Activated CD4-positive, alpha-beta memory T cell treated with anti-CD3 and anti-CD28 coated beads for 36 hours (primary cell): ENCODE results near the gene TUBB2A. TPM values are rescaled to one million over a fixed set of nuclear protein-coding genes. Genes with fewer than 3 reads are reported as not detected.
"Not testable (repeated sequence)": the region's sequence is repeated elsewhere in the genome, so short reads cannot be mapped to it uniquely, and the experiment has no call there.

Experiments used
- CTCF ChIA-PET: fragments of 350-600 bp; sonication (Branson Sonifier 250); formaldehyde crosslinking; loops from one replicate; lab custom pipeline; 2021; ENCODE audit warnings: antibody characterized with exemption, inconsistent platforms; lab: Charles Lee
- POLR2A ChIA-PET: fragments of 350-600 bp; sonication (Branson Sonifier 250); formaldehyde crosslinking; loops from one replicate; lab custom pipeline; 2021; ENCODE audit warnings: antibody characterized with exemption; lab: Charles Lee
- DNase-seq: peaks from one replicate; pipeline ENCODE4 v3.0.0-alpha.2; 2020
- H3K27ac Mint-ChIP-seq: one replicate; pipeline ENCODE4 v1.8.0; 2021; ENCODE audit warnings: mixed read lengths
- H3K27me3 Mint-ChIP-seq: one replicate; pipeline ENCODE4 v1.8.0; 2021; ENCODE audit warnings: mixed read lengths
- H3K36me3 Mint-ChIP-seq: one replicate; pipeline ENCODE4 v1.8.0; 2021; ENCODE audit warnings: mixed read lengths
- H3K4me1 Mint-ChIP-seq: one replicate; pipeline ENCODE4 v1.8.0; 2021; ENCODE audit warnings: low read depth, mixed read lengths
- H3K4me3 Mint-ChIP-seq: one replicate; pipeline ENCODE4 v1.8.0; 2021; ENCODE audit warnings: mild to moderate bottlenecking, mixed read lengths
- H3K9me3 Mint-ChIP-seq: one replicate; pipeline ENCODE4 v1.8.0; 2021; ENCODE audit warnings: mixed read lengths
- intact Hi-C: fragments of 100-400 bp; cut with micrococcal nuclease; formaldehyde crosslinking; loops from one replicate; pipeline ENCODE4 v1.15.1; 2023
- total RNA-seq, 2 experiments: library from RNA; stranded (reverse); gene quantifications; one replicate each; pipeline ENCODE4 v1.2.3, GENCODE V29; 2021

The TUBB2A gene
- total RNA-seq, 2 experiments from 2014 or later: 4.2 to 4.6 TPM

DNA sequence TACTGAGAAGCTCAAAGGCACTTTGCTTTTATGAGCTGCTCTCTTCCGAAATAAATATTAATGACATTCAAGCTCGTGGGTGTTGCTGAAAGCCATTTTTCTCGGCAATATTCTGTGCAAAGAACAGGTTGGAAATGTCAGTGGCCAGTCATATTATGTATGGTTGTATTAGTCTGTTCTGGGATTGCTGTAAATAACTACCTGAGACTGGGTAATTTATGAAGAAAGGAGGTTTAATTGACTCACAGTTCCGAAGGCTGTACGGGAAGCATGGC lies 38.0 kb upstream of the TUBB2A start:
- ChIA-PET POLR2A (no interaction called here), CTCF (interaction anchor here (1.2 kb wide), 1 partner anchor 56 kb away, joined by 4 read pairs; no protein-coding TSS in a partner anchor)
- H3K27me3 Mint-ChIP-seq: peaks cover 4% of the 10 kb centered on the region
- intact Hi-C loops: no loop called here
- no peaks in the 10 kb centered on the region for H3K9me3 Mint-ChIP-seq
- H3K27ac Mint-ChIP-seq: no peak overlapping the region
- DNase-seq: no peak
- no peaks in the 10 kb centered on the region for H3K4me1 Mint-ChIP-seq
- H3K4me3 Mint-ChIP-seq: no peak overlapping the region
- H3K36me3 Mint-ChIP-seq: no peaks in the 10 kb centered on the region

DNA sequence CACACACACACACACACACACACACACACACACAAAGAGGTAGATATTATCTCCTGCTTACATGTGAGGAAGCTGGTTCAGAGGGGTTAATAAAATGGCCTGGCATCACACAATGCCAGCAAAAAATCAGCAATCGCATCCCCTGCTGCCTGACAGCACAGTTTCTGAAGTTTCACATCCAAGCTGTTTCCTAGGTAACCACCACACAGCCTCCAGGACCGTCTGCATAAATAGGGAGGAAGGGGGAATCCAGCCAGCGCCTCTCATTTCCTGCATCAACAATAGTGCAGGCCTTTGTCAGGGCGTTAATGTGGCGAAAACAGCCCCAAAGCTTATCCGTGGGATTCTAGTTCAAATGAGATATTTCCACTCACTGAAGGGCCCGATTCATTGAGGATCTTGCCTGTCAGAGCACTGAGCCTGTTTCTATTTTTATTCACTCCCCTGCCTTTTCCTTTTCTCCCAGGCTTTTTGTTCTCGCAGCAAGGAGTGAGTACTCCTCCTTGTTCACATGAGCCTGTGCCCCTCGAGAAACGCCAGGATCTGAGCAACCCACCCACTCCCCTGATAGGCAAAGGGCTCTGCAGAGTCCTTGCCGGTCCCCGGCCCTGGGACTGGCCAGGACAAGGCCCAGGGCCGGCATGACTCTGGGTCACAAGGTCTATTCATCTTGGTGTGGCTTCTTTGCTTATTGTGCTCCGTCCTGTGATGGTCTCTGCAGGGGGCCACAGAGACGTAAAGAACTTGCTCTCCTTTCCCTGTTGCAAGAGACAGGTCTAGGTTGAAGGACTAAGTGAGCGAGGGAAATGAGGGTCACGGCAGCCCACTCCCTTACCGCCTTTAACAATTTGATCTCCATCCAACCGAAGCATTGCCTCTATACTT lies 37.4 kb upstream of the TUBB2A start:
- Mint-ChIP-seq H3K27ac (no peak overlapping the region), H3K27me3 (peaks cover 4% of the 10 kb centered on the region), H3K4me1 (no peaks in the 10 kb centered on the region), H3K36me3 (no peaks in the 10 kb centered on the region), H3K9me3 (no peaks in the 10 kb centered on the region), H3K4me3 (no peak overlapping the region)
- DNase-seq: peak; percentile 51
- CTCF ChIA-PET: interaction anchor here (0.7 to 1.2 kb wide), 3 partner anchors 14 to 57 kb away, joined by 3 to 4 read pairs (median 3); no protein-coding TSS in a partner anchor
- intact Hi-C loops: no loop called here
- POLR2A ChIA-PET: interaction anchor here (1.0 kb wide), 1 partner anchor 13 kb away, joined by 3 read pairs; no protein-coding TSS in a partner anchor

DNA sequence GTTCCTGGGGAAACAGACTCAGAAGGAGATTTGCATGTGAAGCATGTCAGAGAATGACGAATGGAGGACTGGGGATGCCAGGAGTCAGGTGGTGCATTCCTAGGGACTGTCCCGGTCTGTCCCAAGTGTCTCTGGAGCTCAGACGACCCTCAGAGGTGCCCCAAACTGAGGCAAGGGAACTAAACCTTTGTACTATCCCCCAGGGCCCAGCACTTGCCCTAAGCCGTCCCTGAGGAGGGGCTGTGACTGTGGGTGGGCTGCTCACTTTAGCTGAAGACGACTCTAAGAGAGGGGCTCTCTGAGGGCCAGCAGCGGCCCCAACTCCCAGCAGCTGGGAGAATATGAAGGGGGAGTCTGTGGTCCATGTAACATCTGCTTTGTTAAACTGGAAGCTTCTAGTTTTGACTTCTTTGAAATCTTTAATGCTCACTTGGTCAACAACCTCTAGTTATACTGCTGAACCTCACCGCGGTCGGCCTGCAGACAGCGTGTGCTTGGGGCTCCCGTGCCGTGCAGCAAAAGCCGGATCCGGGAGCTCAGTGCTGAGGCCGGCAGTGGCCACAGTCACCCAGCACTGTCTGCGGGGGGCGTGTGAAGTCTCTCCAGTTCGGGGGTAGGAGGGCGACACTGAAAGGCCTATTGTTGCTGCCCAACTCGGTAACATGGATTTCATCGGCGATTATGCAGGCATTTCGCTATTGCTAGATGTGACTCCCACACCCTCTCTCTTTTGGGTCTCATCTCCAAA lies 35.9 kb upstream of the TUBB2A start:
- DNase-seq: no peak
- ChIA-PET POLR2A (no interaction called here), CTCF (interaction anchor here (1.2 kb wide), 1 partner anchor 69 kb away, joined by 3 read pairs; no protein-coding TSS in a partner anchor)
- no peaks in the 10 kb centered on the region for H3K9me3 Mint-ChIP-seq
- H3K27ac Mint-ChIP-seq: no peak overlapping the region
- no peaks in the 10 kb centered on the region for H3K4me1 Mint-ChIP-seq
- intact Hi-C loops: no loop called here
- no peaks in the 10 kb centered on the region for H3K36me3 Mint-ChIP-seq
- peaks cover 2% of the 10 kb centered on the region for H3K27me3 Mint-ChIP-seq
- no peak overlapping the region for H3K4me3 Mint-ChIP-seq

DNA sequence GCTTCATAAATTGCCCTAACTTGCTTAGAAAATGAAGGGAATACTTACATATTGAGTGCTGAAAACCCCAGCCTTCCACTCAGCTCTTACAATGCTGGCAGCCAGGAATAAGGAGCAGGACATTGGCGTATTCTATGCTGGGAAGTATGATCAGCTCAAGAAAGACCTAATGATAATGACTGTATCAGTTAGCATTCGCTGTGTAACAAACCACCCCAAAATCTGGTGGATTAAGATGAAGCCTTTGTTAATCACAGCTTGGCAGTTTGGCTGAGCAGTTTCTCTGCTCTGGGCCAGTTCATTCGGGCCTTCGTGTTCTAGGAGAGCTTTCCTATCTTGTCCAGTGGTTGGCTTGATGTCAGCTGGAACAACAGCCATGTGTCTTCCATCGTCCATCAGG lies 33.4 kb upstream of the TUBB2A start:
- Mint-ChIP-seq H3K4me1 (no peaks in the 10 kb centered on the region), H3K36me3 (no peaks in the 10 kb centered on the region), H3K27me3 (peaks cover 5% of the 10 kb centered on the region), H3K27ac (no peak overlapping the region), H3K9me3 (no peaks in the 10 kb centered on the region), H3K4me3 (no peak overlapping the region)
- intact Hi-C loops: no loop called here
- no peak for DNase-seq
- ChIA-PET POLR2A (interaction anchor here (0.7 kb wide), 1 partner anchor 18 kb away, joined by 3 read pairs; no protein-coding TSS in a partner anchor), CTCF (interaction anchor here (1.4 kb wide), 1 partner anchor 61 kb away, joined by 3 read pairs; no protein-coding TSS in a partner anchor)

- H3K27ac Mint-ChIP-seq: no peak overlapping the region
- POLR2A ChIA-PET: no interaction called here
- CTCF ChIA-PET: interaction anchor here (1.4 kb wide), 1 partner anchor 62 kb away, joined by 3 read pairs; no protein-coding TSS in a partner anchor
- H3K9me3 Mint-ChIP-seq: no peaks in the 10 kb centered on the region
- intact Hi-C loops: no loop called here
- no peaks in the 10 kb centered on the region for H3K4me1 Mint-ChIP-seq
- DNase-seq: no peak
- peaks cover 5% of the 10 kb centered on the region for H3K27me3 Mint-ChIP-seq
- H3K4me3 Mint-ChIP-seq: no peak overlapping the region
- H3K36me3 Mint-ChIP-seq: no peaks in the 10 kb centered on the region
Observed at GRCh38 chr6:3190056-3190455, 32.7 kb upstream of the TUBB2A start.

DNA sequence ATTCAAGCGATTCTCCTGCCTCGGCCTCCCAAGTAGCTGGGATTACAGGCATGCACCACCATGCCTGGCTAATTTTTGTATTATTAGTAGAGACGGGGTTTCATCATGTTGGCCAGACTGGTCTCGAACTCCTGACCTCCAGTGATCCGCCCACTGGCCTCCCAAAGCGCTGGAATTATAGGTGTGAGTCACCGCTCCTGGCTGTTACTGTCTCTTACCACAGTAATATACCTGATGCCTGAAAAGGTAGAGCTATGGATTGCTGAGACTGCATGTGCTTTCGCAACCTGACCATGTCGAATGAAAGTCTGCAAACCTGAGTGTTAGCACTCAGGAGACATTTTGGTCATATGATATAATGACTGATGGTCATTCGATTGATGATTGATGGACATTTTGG lies 31.8 kb upstream of the TUBB2A start:
- H3K4me1 Mint-ChIP-seq, H3K9me3 Mint-ChIP-seq, POLR2A ChIA-PET, intact Hi-C loops, H3K36me3 Mint-ChIP-seq, DNase-seq, H3K27ac Mint-ChIP-seq, H3K27me3 Mint-ChIP-seq, H3K4me3 Mint-ChIP-seq: not testable (repeated sequence)
- CTCF ChIA-PET: interaction anchor here (2.3 kb wide), 1 partner anchor 62 kb away, joined by 6 read pairs; no protein-coding TSS in a partner anchor

DNA sequence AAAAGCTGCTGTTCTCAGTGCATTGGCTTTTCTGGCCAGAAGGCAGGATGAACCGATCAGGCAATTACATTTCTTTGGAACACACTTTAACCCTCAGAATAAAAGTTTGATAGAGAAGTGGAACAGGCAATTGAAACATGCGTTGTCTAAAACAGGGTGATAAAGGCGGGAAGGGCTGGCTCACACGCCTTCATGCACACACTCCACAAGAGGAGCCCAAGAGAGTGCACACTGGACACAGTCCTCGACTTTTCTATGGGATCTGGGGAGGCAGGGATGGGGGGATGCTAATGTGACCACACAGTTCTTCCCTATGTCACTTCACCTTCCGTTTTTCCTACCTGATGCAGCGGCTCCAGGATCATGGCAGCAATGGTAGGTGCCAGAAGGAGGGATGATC lies 30.9 kb upstream of the TUBB2A start:
- Mint-ChIP-seq H3K36me3 (no peaks in the 10 kb centered on the region), H3K4me3 (no peak overlapping the region), H3K27ac (no peak overlapping the region), H3K4me1 (no peaks in the 10 kb centered on the region), H3K27me3 (peaks cover 10% of the 10 kb centered on the region), H3K9me3 (no peaks in the 10 kb centered on the region)
- ChIA-PET CTCF (interaction anchor here (0.7 to 2.3 kb wide), 2 partner anchors 63 to 749 kb away, joined by 4 to 6 read pairs; no protein-coding TSS in a partner anchor), POLR2A (no interaction called here)
- no peak for DNase-seq
- intact Hi-C loops: no loop called here

GRCh38 chr6:3186974-3187382 lies 29.6 kb upstream of the TUBB2A start:
- intact Hi-C loops: no loop called here
- no peaks in the 10 kb centered on the region for H3K36me3 Mint-ChIP-seq
- ChIA-PET CTCF (no interaction called here), POLR2A (no interaction called here)
- H3K27ac Mint-ChIP-seq: no peak overlapping the region
- H3K4me1 Mint-ChIP-seq: no peaks in the 10 kb centered on the region
- no peak for DNase-seq
- no peaks in the 10 kb centered on the region for H3K9me3 Mint-ChIP-seq
- peaks cover 10% of the 10 kb centered on the region for H3K27me3 Mint-ChIP-seq
- H3K4me3 Mint-ChIP-seq: no peak overlapping the region

GRCh38 chr6:3183066-3183465 lies 25.7 kb upstream of the TUBB2A start:
- Mint-ChIP-seq H3K27me3 (peaks cover 8% of the 10 kb centered on the region), H3K27ac (no peak overlapping the region), H3K4me3 (no peak overlapping the region), H3K4me1 (no peaks in the 10 kb centered on the region), H3K36me3 (no peaks in the 10 kb centered on the region), H3K9me3 (no peaks in the 10 kb centered on the region)
- POLR2A ChIA-PET: no interaction called here
- intact Hi-C loops: no loop called here
- CTCF ChIA-PET: interaction anchor here (0.6 kb wide), 1 partner anchor 679 kb away, joined by 3 read pairs; no protein-coding TSS in a partner anchor
- DNase-seq: no peak

- intact Hi-C loops: no loop called here
- peaks cover 5% of the 10 kb centered on the region for H3K27me3 Mint-ChIP-seq
- no peak for DNase-seq
- no peaks in the 10 kb centered on the region for H3K36me3 Mint-ChIP-seq
- no peak overlapping the region for H3K27ac Mint-ChIP-seq
- H3K4me3 Mint-ChIP-seq: no peak overlapping the region
- H3K4me1 Mint-ChIP-seq: peaks cover 2% of the 10 kb centered on the region
- H3K9me3 Mint-ChIP-seq: no peaks in the 10 kb centered on the region
- ChIA-PET CTCF (no interaction called here), POLR2A (no interaction called here)
Observed at GRCh38 chr6:3181105-3181504, 23.8 kb upstream of the TUBB2A start.

DNA sequence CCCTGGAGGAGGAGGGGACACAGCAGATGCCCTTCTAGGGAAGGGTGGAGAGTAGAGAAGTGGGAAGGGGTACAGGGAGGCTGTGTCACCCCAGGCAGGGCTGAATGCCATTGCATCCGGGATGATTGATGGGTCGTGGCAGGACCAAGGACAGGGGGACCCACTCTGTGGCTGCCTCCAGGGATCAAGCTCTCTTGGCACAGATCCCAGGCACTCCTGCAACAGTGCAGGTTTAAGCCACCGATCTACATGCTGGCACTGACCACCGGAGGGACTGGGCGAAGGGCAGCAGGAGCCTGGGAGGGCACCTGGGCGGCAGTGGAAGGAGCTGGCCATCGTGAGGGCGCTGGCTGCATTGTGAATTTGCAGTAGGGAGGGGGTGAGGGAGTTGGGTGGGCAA lies 22.6 kb upstream of the TUBB2A start:
- H3K27ac Mint-ChIP-seq, H3K36me3 Mint-ChIP-seq, H3K9me3 Mint-ChIP-seq, POLR2A ChIA-PET, H3K4me1 Mint-ChIP-seq, H3K4me3 Mint-ChIP-seq, DNase-seq, CTCF ChIA-PET, H3K27me3 Mint-ChIP-seq: not testable (repeated sequence)
- intact Hi-C loops: loop anchor here (1.0 kb wide), 1 partner anchor 24 kb away; no protein-coding TSS in a partner anchor

- H3K9me3 Mint-ChIP-seq, H3K27ac Mint-ChIP-seq, H3K27me3 Mint-ChIP-seq, H3K4me3 Mint-ChIP-seq, H3K4me1 Mint-ChIP-seq, intact Hi-C loops, H3K36me3 Mint-ChIP-seq, CTCF ChIA-PET, DNase-seq, POLR2A ChIA-PET: not testable (repeated sequence)
Observed at GRCh38 chr6:3178666-3179065, 21.3 kb upstream of the TUBB2A start.
